Effector CD4-positive, alpha-beta T cell (primary cell): ENCODE results near the gene SERINC1.
"Not testable (repeated sequence)": the region's sequence is repeated elsewhere in the genome, so short reads cannot be mapped to it uniquely, and the experiment has no call there.

Source experiments
- DNase-seq: peaks from one replicate; pipeline ENCODE4 v3.0.0-alpha.2; 2020
- total RNA-seq: gene quantifications from one replicate; lab custom pipeline; 2026; lab: John Stamatoyannopoulos, UW

Gene SERINC1
- 338 reads per million, percentile 96 among the genes with 10 or more reads in this experiment for total RNA-seq

DNA sequence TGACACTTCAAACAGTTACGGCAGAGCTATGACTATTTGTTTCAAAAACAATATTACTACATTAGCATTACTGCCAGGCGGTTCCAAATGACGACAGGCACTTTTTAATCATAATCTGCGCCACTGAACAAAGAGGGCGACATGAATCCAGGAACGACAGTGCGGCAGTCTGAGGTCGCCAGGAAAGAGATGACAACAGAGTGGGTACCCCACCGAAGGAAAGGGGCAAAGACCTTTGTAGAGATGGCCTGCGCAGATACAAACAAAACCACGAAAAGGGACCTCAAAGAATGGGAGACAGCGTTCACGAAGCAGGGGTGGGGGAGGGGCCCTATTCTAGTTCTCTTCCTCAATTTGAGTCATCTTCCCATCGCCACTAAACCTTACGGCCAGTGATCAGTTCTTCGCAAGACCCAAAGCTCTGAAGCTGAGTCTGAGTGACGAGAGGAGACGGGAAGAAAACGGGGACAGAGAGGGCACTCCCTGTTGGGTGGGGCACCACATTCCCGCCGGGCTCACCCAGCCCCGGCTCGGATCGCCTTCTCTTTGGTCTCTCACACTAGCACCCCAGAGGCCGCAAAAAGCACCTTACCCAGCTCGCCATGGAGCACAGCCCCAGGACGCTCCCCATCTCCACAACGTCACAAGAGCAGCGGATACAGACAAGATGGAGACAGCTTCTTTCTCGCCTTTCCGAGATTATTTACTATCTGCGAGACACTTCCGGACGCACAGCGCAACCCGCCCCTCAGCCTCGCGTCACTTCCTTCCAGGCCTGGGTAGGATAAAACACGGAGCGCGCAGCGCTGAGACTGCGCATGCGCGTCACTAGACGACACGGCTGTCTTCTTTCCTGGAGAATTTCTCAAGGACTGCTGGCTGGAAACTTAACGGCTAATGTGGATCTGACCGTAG is at the start of gene SERINC1:
TSS of gene SERINC1 (minus strand) at position 701 of the 915 bp plus-strand sequence. CDS start at position 631, 70 bp downstream.
- peak; percentile 91 for DNase-seq

DNA sequence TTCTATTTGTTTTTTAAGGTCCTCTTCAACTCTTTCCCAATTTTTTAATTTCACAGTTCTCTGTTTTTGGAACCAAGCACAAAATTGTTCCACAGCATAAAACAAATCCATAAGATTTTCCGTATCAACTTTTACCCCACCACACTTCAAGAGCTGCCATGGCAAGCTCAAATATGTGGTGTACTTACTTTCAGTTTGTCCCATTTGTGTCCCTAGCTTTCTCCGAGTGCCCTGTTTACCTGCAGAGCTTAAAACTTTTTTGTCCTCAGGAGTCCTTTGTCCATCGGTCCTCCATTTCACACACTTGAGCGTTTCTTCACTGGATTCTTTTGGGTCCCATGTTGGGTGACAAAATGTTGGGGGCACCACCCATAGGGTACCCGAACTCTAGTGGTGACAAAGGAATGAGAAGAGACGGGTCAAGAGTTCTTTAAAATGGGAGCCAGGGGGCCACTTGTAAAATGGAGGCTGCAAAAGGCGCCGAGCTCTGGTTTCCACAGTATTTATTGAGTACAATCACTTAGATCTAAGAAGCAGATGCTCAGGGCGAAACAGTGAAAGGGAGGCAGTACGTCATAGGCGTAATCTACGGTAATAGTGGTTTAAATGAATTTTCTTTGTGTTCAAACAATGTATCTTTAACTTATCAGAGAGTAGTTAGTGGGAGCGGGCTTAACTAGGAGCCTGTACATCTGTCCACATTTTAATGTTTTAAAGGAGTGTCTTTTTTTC is 39.8 kb upstream of the SERINC1 start:
- DNase-seq, result no peak

- DNase-seq, result not testable (repeated sequence)
These were observed 33.6 kb upstream of the SERINC1 start for GRCh38 chr6:122505170-122505569.

- no peak for DNase-seq
These were observed 29.9 kb upstream of the SERINC1 start for GRCh38 chr6:122501475-122501874.

DNA sequence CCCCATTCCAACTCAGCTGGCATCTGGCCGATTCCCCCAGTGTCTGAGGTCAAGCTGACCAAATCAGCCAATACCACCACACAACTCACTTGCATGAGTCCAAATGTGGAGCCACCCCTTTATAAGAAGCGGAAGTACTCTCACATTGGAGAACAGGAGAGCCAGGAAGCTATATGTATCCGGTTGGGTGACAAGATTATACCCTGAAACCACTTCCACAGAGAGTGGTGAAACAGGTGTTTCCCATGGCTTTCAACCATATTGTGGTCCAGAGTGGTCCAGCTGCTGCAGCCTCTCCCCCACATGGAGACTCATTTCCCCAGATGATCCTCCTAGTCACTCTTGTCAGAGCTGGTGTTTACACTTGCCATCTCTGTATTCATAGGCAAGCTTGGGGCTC is 24.0 kb upstream of the SERINC1 start:
- DNase-seq, result no peak

DNA sequence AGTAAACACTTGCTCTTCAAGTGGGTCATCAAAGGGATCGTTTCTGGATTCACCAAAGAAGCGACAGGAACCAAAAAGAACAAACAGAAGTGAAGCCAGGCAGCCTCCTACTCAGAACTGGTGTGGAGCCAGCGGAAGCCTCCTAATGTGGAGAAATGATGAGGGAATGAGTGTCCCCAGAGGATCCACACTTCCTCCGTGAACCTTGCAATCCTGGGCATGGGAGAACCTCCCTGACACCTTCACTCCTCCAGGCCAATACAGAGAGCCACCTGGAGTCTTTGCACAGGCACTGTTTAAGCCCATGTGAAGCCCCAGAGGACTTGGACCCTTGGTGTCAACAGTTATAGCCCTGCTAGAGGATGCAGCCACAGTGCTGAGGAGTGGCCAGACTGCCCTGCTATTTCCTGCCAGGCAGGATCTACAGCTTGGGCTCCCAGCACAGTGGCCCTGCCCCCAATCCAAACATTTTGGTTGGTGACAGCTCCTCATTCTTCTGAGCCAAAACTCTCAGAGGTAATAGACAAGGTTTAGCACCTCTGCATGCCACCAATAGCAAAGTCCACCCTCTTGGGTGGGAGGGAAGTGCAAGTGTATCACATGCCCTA is 23.2 kb upstream of the SERINC1 start:
- DNase-seq, result no peak

DNA sequence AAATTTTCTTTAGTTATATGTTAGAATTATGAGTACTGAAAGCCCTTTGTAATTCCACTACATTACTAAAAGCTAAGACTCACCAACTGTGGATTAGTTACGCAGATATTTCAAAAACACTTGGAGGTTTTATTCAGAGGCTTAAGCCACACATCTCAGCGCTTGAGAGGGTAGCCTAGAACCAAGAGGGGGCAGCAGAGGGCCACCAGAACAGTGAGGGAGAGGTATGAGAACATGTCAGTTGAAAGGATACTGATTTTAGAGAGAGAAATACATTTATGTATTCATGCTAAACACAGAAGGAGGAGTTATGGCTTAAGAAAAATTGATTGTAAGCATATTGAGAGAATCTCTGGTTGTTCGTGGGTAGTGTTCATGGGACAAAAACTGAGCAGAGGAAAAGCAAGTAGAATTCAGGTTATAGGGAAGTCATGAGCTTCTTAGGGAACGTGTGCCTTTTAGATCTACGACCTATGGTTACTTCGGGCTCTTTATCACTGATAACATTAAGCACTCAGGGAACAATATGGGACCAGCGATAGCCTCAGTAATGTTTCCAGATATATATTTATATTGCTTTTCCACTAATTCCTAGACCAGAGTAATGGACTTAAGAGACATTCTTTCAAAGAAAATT is 20.4 kb upstream of the SERINC1 start:
- peak; percentile 51 for DNase-seq

GRCh38 chr6:122490607-122491006 is 19.0 kb upstream of the SERINC1 start:
- DNase-seq, result no peak

DNA sequence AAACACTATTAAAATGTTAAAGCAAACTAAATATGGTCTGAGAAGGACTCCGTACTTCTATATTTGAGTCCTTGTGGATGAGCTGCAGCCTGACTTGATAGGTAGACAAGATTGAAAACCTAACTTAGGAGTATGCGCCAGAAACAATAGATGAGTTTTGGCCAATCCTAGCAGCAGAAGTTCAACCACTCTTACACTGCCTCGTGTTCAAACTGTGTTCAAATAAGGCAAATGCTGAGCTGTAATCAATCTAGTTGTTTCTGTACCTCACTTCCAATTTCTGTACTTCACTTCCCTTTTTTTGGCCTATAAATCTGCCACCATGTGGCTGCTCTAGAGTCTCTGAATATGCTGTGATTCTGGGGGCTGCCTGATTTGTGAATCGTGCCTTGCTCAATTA is 13.2 kb upstream of the SERINC1 start:
- DNase-seq, result no peak

DNA sequence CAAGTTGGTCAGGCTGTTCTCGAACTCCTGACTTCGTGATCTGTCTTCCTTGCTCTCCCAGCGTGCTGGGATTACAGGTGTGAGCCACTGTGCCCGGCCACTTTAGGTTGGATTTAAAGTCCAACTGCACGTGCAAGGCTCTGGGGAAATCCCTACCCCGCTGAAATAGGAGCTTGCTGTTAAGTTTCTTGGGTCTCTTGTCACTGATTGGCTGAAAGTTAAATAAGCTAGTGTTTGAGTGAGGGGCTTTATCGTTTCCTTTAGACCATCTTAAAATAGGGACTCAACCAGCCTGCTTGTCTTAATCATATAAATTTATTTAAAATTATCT is 11.1 kb upstream of the SERINC1 start:
- no peak for DNase-seq

DNA sequence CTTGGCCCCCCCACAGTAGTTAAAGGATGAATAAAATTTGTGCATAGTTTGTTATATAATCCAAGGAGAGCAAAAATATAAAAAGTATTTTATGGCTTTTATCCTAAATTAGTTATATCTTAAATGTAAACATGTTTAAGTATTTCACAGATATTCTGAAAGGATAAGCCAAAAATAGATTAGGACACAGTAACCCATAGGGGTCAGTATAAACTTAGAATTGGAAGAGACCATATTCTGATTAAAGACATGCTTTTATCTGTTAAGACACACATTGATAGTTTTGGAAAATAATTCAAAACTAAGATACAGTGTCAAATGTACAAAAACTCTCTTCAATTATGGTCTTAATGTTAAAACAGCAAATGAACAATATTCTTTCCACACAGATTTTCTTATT is 4.5 kb upstream of the SERINC1 start:
- no peak for DNase-seq

- no peak for DNase-seq
These were observed 374 bp upstream of the SERINC1 start for GRCh38 chr6:122472022-122472340.

GRCh38 chr6:122461885-122462284 is 9.7 kb downstream of the SERINC1 start:
- no peak for DNase-seq

DNA sequence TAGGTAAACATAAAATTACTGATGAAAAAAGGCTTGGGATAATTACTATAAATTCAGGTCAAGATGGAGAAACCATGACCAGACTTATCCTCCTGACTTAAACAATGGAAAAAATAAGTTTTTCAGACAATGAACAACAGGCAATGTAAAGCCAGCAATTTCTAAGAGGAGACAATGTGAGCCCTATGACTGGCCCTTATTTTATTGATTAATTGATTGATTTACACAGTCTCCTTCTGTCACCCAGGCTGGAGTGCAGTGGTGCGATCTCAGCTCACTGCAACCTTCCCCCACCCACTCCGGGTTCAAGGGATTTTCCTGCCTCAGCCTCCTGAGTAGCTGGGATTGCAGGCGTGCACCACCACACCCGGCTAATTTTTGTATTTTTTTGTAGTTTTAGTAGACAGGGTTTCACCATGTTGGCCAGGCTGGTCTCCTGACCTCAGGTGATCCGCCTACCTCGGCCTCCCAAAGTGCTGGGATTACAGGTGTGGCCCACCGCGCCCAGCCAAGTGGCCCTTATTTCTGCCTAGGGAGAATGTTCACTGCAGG is 11.7 kb downstream of the SERINC1 start:
- not testable (repeated sequence) for DNase-seq

DNA sequence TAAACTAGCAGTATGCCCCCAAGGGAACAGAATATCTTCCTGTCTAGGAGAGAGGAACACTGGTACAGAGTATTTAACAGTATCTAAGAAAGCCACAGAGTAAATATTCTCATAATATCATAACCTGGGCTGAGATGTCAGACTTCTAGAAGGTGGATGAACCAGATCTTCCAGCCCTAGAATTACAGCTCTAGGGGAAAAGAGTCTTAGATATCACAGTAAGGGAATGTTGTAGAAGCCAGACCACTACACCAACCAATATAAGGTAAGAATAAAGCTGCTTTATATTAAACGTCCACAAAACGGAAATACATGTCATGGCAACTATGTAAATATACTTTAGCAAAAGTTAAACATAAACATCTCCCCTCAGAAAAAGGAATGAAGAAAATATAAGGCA is 12.4 kb downstream of the SERINC1 start:
- DNase-seq, result no peak

GRCh38 chr6:122458087-122458486 is 13.5 kb downstream of the SERINC1 start:
- DNase-seq, result no peak

GRCh38 chr6:122455116-122455515 is 16.5 kb downstream of the SERINC1 start:
- DNase-seq, result not testable (repeated sequence)

GRCh38 chr6:122454673-122455072 is 16.9 kb downstream of the SERINC1 start:
- no peak for DNase-seq

DNA sequence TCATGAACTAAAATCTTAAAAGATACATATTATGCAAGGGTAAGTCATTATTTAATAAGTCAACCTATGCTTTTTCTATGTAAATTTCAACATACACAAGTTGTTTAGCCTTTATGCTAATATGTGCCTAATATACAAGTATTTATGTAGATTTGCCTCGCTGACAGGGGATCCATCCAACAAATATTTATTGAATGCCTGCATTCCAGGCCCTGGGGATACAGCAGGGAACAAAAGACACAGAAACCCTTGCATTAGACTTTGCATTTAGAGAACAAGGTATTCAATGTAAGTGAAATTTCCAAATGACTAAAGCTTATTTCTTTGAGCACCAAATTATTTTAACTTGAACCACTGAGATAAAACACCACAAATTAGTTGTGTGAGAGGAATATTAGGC is 19.1 kb downstream of the SERINC1 start:
- no peak for DNase-seq

- no peak for DNase-seq
These were observed 22.5 kb downstream of the SERINC1 start for GRCh38 chr6:122449069-122449468.

GRCh38 chr6:122445274-122445673 is 26.3 kb downstream of the SERINC1 start:
- no peak for DNase-seq

DNA sequence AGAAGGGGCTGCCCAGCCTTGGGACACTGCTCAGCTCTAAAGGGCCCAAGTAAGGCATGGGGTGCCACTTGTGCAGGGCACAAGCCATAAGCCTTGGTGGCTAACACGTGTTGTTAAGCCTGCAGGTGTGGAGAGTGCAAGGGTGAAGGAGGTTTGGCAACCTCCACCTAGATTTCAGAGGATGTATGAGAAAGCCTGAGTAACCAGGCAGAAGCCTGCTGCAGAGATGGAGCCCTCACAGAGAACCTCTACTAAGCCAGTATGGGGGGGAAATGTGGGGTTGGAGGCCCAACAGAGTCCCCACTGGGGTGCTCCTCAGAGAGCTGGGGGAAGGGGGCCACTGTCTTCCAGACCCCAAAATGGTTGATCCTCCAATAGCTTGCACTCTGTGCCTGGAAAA is 32.6 kb downstream of the SERINC1 start:
- no peak for DNase-seq

DNA sequence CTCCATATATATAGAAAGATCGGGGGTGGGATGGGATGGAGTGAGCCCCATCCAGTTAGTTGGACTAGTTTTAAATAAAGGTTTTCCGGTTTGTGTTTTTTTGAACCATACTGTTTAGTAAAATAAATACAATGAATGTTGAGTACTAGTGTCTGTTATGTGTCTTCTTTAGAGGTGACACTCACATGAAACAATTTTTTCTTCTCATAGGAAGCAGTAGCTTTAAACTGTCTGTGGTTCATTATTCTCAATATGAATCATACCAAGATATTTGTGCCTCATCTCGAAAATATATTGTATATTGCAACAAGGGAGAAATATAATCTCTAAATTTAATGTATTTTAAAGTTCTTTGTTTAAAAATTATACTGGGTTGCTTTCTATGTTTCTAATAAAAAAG is 38.8 kb downstream of the SERINC1 start:
- no peak for DNase-seq
